RWPE1 (cell line): ENCODE measurements around the gene DNAI1.

Experiments
- CTCF ChIA-PET: fragments of 350-600 bp; sonication (Branson Sonifier 250); formaldehyde crosslinking; extraction: SDS; loops from one replicate; lab custom pipeline; 2021; lab: Yijun Ruan, JAX
- POLR2A ChIA-PET: fragments of 400-600 bp; formaldehyde crosslinking; extraction: SDS; loops from one replicate; lab custom pipeline; 2020; ENCODE audit warnings: antibody characterized with exemption; ENCODE audit not compliant: low non-redundant PET; lab: Yijun Ruan, JAX
- DNase-seq: peaks from one replicate; pipeline ENCODE4 v3.0.0; 2012; ENCODE audit warnings: low spot score
- H3K27ac ChIP-seq: fragments of 450-650 bp; 2 replicates; pipeline ENCODE4 v1.5.1; 2017
- CTCF ChIP-seq: fragments of 450-650 bp; conservative IDR thresholded peaks from 2 replicates; pipeline ENCODE4 v1.5.1; 2017; ENCODE audit warnings: low read depth, mild to moderate bottlenecking

Gene DNAI1

DNA sequence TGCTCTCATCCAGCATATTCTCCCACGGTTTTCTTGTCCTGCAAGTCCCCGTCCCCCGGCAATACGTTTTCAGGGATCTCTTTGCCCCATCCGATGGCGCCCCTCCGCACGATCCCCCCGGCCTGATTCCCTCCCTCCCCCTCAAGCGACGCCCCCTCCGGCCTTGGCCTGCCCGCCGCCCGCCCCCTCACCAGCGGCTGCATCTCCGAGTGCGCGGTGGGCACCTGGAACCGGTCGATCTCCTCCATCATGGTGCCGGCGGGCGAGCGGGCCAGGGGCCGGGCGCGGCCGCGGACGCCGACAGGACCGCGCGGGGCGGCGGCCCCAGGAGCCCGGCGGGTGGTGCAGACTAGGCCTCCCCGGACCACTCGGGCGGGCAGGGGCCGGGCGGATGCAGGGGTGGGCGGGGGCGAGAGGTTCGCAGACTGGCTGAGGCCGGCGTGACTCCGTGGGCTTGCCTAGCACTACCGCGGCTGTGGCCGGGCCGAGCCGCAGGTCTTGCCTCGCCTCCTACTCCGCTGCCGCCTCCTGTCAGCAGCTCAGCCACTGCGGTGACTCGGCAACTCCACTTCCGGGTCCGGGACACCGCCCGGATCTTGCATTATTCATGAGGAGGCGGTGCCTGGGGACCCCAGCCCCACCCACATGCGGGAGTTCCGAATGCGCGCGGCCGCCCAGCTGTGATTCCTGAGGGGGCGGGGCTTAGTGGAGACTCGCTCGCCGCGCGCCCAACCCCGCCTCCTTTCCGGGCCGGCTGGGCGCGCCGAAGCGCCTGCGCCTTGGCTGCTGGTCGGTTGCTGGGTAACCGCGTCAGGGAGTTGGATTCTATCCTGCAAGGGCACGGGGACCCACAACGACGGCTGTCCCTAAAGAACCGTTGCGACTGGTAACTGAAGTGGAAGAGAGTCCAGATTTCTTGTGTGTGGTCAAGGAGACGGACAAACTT, at the start of gene DNAI1, which contains the start of gene FAM219A:
DNAI1 (plus strand) TSS at position 793 of the 946 bp plus-strand sequence. CDS start 201 bp downstream, outside the sequence.
FAM219A (minus strand) TSS at position 558 of the 946 bp plus-strand sequence; CDS start at position 251, 307 bp downstream.
- POLR2A ChIA-PET, result no interaction called here
- CTCF ChIA-PET, result interaction anchor here (0.8 kb wide), 1 partner anchor 32 kb away, joined by 3 read pairs; no protein-coding TSS in a partner anchor
- no peak for TF ChIP-seq CTCF
- H3K27ac ChIP-seq, result peak within 1 kb of the TSS; percentile 66
- DNase-seq, result peak; percentile 99

GRCh38 chr9:34409154-34409553, 49.5 kb upstream of the DNAI1 start:
- CTCF ChIA-PET, result no interaction called here
- no peak for TF ChIP-seq CTCF
- no peak for DNase-seq
- POLR2A ChIA-PET, result no interaction called here
- H3K27ac ChIP-seq, result no peak overlapping the region

DNA sequence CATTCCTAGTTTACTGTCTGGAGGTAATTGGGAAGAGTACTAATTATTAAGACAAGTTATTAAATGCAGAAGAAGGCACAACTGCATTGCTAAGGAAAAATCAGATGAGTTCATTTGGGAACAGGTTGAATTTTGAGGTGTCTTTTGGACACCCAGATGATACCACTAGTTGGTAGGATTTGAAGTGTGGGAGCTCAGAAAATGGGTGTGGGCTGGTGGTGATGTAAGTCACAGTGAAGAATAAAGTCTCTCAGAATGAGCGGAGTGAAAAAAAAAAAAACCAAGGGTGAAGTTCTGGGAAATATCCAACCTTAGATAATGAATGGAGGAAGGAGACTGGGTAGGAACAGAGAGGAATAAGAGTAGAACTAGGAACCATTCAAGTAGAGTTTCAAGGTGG, 46.3 kb upstream of the DNAI1 start:
- H3K27ac ChIP-seq, result no peak overlapping the region
- DNase-seq, result no peak
- no peak for TF ChIP-seq CTCF
- CTCF ChIA-PET, result interaction anchor here (1.8 kb wide), 1 partner anchor 9 kb away, joined by 7 read pairs; no protein-coding TSS in a partner anchor
- POLR2A ChIA-PET, result no interaction called here

DNA sequence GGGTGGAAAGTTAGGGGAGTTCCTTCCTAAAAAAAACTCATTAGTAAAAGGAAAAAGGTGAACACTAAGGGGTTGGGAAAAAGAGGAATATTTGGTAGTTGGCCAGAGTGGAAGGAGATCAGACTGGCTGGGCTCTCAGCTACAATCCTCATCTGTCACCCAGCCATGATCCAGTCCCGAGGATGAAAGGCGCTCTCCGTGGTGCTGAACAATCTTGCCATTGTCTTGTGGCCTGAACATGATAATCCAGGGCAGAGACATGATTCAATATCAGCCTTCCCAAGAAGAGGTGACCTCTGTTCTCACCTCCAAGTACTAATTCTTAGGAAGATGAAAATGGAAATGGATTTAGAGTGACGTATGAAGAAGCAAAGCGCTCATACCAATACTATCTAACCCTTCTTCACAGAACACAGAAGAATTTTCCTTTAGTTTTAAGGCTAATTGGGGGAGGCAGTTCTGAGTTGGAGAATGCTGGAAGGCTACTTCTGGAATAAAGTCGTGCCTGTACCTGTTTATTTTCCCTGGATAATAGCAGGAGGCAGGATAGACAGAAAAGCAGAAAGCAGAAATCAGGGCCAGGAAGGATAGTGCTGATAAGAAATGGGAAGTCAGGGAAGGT, 45.3 kb upstream of the DNAI1 start:
- peak; percentile 62 for DNase-seq
- ChIA-PET CTCF (interaction anchor here (1.8 kb wide), 1 partner anchor 10 kb away, joined by 7 read pairs; no protein-coding TSS in a partner anchor), POLR2A (no interaction called here)
- no peak overlapping the region for H3K27ac ChIP-seq
- TF ChIP-seq CTCF, result no peak

- no peak for DNase-seq
- ChIA-PET CTCF (interaction anchor here (0.7 to 2.2 kb wide), 4 partner anchors 14 to 174 kb away, joined by 3 to 10 read pairs (median 4); no protein-coding TSS in a partner anchor), POLR2A (no interaction called here)
- no peak for TF ChIP-seq CTCF
- no peak overlapping the region for H3K27ac ChIP-seq
Measured at GRCh38 chr9:34417734-34418133, 40.9 kb upstream of the DNAI1 start.
